ENCODE measurements around the gene PRLR.
"Not testable (repeated sequence)": the region's sequence is repeated elsewhere in the genome, so short reads cannot be mapped to it uniquely, and the experiment has no call there.

PRLR gene

DNA sequence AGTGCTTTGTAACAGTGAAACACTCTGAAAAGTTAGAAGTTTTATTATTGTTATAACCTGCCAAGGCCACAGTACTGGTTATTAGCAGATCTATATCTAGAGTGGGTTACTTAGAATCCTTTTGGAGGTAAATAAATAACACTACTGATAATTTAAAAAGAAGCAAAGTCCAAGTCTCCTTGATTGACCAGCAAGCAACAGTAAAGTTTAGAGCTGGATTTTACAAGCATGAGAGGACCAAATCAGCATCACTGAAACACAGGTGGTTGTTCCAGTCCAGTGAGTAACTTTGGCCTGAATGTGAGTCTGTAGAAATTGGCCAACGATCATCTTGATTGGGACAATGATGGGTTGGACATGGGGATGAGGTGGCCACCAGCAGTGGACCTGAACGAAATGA, 105.4 kb downstream of the PRLR start:
- no peak overlapping the region for H3K9ac ChIP-seq (ENCODE audit: low read depth, low read length)
- no peaks in the 10 kb centered on the region for H3K9me3 ChIP-seq (ENCODE audit: control insufficient read depth, insufficient read depth, low read length)
- no peaks in the 10 kb centered on the region for H3K4me1 ChIP-seq (ENCODE audit: insufficient read depth, low read length)
- no peaks in the 10 kb centered on the region for H3K36me3 ChIP-seq (ENCODE audit: insufficient read depth, low read length)

DNA sequence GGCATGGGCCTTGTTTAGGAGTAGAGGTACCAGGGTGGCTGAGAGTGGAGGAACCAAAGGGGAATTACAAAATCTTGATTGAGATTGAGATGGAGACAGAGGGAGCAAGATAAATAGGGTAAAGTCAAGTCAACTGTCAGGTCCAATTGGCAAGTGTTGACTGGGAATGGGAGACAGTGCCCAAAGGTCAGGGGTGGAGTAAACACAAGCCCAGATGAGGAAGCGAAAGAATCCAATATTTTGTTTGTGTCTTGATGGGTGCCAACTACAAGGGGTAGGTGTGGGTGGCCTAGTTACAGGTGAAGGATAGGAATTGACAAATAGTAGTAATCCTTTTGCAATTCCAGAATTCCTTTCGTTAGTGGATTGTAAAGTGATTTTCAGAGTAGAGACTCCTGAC, 107.5 kb downstream of the PRLR start:
- Histone ChIP-seq H3K36me3 (ENCODE audit: insufficient read depth, low read length) (no peaks in the 10 kb centered on the region), H3K9ac (ENCODE audit: low read depth, low read length) (no peak overlapping the region), H3K9me3 (ENCODE audit: control insufficient read depth, insufficient read depth, low read length) (no peaks in the 10 kb centered on the region), H3K4me1 (ENCODE audit: insufficient read depth, low read length) (no peaks in the 10 kb centered on the region)

DNA sequence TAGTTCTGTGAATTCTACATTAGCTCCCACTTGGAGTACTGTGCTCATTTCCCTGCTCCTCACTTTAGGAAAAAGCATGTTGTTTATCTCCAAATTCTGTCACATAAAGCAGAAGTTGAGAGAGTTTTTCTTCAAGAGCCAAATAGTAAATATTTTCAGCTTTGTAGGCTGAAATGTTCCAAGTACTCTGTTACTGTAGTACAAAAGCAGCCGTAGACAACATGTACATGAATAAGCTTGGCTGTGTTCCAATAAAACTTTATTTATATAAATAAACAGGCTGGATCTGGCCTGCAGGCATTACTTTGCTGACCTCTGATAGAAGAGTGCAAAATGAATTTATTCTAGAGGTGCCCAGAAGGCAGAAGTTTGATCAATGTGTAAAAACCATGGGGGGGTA, 109.6 kb downstream of the PRLR start:
- Histone ChIP-seq H3K4me1 (ENCODE audit: insufficient read depth, low read length) (no peaks in the 10 kb centered on the region), H3K36me3 (ENCODE audit: insufficient read depth, low read length) (no peaks in the 10 kb centered on the region), H3K9me3 (ENCODE audit: control insufficient read depth, insufficient read depth, low read length) (no peaks in the 10 kb centered on the region), H3K9ac (ENCODE audit: low read depth, low read length) (no peak overlapping the region)

DNA sequence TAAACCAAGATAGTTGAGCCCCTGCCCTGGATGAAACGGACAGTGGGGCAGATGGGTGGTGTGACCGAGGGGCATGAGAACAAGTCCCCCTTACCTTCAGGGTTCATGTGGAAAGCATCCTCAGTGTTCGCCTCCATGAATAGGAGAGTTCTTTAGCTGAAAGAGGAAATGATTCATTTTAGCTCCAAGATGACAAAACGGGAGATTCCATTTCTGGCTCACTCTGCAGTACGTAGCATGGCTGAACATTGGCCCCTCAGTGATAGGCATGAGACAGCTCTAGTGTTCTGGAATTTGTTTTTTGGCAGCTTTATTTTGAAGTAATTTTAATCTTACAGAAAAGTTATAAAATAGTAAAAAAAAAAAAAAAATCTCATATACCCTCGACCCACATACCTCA, 112.3 kb downstream of the PRLR start:
- no peaks in the 10 kb centered on the region for H3K4me1 ChIP-seq (ENCODE audit: insufficient read depth, low read length)
- H3K9me3 ChIP-seq (ENCODE audit: control insufficient read depth, insufficient read depth, low read length) = no peaks in the 10 kb centered on the region
- no peak overlapping the region for H3K9ac ChIP-seq (ENCODE audit: low read depth, low read length)
- H3K36me3 ChIP-seq (ENCODE audit: insufficient read depth, low read length) = no peaks in the 10 kb centered on the region

DNA sequence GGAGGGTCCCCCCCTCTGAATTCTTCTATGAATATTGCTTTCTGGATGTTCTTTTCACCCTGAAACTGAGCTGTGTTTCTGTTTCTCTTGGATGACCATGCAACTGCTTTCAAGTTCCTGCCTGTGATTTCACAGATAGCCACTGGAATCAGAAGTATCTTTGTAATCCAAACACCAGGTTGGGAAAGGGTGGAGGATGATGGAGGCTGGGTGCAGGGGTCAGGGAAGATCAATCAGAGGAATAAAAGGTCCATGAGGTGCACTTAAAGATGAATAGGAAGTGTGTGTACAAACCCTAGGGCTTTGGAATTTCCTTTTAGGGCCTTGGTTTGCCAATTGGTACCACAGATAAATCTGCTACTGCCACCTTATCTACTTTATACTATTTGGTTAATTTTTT, 114.4 kb downstream of the PRLR start:
- no peaks in the 10 kb centered on the region for H3K36me3 ChIP-seq (ENCODE audit: insufficient read depth, low read length)
- H3K4me1 ChIP-seq (ENCODE audit: insufficient read depth, low read length) = peaks cover 6% of the 10 kb centered on the region; the same call in 1 of the 2 replicates

DNA sequence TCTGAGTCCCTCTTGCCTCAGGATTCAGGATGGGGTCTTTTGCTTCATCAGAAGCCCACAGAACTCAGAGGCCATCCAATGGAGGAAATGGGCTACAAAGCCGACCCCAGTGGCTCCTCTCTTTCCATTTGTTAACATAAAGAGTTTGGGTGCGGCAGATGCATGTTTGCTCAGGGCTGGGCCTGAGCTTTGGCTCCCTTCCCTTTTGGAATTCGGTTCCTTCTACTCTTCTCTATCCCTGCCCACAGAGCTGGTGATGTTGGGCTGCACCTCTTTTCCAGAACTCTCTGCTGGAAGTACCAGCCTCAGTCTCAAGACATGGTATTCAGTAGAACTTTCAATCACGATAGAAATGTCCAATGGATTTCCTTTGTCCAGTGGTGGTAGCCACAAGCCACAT, 115.6 kb downstream of the PRLR start:
- Histone ChIP-seq H3K9me3 (ENCODE audit: control insufficient read depth, insufficient read depth, low read length) (no peaks in the 10 kb centered on the region), H3K4me1 (ENCODE audit: insufficient read depth, low read length) (peaks cover 6% of the 10 kb centered on the region; the same call in 1 of the 2 replicates), H3K9ac (ENCODE audit: low read depth, low read length) (no peak overlapping the region), H3K36me3 (ENCODE audit: insufficient read depth, low read length) (no peaks in the 10 kb centered on the region)

More for the DNA sequence above, 114.4 kb downstream of the PRLR start:
- no peaks in the 10 kb centered on the region for H3K9me3 ChIP-seq (ENCODE audit: control insufficient read depth, insufficient read depth, low read length)
- H3K9ac ChIP-seq (ENCODE audit: low read depth, low read length) = no peak overlapping the region

DNA sequence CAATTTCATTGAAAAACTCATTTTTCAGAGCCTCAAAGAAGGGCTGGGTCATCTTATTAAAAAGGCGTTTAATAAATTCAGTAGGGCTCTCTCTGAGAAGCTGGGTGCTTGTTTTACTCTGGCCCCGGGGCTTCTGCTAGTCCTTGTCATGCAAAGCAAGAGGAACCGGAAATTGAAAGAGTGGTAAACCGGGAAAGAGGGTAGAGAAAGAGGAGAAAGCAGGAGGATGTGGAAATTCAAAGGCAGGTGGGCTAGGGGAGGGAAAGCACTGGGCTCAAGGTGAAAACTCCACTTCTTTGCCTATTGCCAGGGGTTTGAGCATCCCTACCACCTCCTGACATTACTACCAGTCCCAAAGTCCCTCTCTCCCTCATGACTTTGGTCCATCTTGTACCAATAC, 118.0 kb downstream of the PRLR start:
- Histone ChIP-seq H3K9me3 (ENCODE audit: control insufficient read depth, insufficient read depth, low read length) (no peaks in the 10 kb centered on the region), H3K4me1 (ENCODE audit: insufficient read depth, low read length) (peaks cover 6% of the 10 kb centered on the region; the same call in 1 of the 2 replicates), H3K36me3 (ENCODE audit: insufficient read depth, low read length) (no peaks in the 10 kb centered on the region), H3K9ac (ENCODE audit: low read depth, low read length) (no peak overlapping the region)

DNA sequence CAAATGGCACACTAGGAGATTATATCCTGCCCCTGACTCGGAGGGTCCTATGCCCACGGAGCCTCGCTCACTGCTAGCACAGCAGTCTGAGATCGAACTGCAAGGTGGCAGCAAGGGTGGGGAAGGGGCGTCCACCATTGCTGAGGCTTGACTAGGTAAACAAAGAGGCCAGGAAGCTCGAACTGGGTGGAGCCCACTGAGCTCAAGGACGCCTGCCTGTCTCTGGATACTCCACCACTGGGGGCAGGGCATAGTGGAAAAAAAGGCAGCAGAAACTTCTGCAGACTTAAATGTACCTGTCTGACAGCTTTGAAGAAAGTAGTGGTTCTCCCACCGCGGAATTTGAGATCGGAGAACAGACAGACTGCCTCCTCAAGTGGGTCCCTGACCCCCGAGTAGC, 125.7 kb downstream of the PRLR start:
- not testable (repeated sequence) for H3K9ac ChIP-seq (ENCODE audit: low read depth, low read length); H3K4me1 ChIP-seq (ENCODE audit: insufficient read depth, low read length); H3K36me3 ChIP-seq (ENCODE audit: insufficient read depth, low read length); H3K9me3 ChIP-seq (ENCODE audit: control insufficient read depth, insufficient read depth, low read length)

DNA sequence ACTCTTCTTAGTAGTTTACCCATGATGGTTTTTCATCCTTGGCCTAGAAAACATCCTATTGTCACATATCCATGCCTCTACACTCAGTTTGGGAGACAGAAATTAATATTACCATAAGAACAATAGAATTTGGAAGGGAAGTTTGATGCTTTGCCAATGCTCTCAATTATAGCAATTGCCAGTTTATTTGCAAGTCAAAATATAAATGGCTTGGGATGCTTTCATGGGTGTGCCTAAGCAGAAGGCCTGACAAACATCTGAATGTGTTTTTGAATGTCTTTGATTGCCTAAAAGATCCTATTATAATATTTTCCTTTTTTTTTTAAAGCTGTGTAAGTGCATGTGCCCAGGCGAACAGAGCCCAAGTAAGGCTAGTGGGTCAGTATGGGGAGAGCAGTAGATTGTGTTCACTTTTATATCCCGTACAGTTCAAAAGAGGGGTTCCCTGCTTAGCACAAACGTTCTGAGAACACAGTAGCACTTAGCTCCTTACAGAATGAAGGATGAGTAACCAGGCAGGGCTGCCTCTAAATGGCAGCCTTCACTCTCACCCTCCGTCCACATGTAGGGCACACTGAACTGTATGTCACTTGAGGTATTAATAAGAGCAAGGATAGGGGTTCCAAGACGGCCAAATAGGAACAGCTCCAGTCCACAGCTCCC, 126.5 kb downstream of the PRLR start:
- no peaks in the 10 kb centered on the region for H3K4me1 ChIP-seq (ENCODE audit: insufficient read depth, low read length)
- no peaks in the 10 kb centered on the region for H3K9me3 ChIP-seq (ENCODE audit: control insufficient read depth, insufficient read depth, low read length)
- no peak overlapping the region for H3K9ac ChIP-seq (ENCODE audit: low read depth, low read length)
- no peaks in the 10 kb centered on the region for H3K36me3 ChIP-seq (ENCODE audit: insufficient read depth, low read length)

DNA sequence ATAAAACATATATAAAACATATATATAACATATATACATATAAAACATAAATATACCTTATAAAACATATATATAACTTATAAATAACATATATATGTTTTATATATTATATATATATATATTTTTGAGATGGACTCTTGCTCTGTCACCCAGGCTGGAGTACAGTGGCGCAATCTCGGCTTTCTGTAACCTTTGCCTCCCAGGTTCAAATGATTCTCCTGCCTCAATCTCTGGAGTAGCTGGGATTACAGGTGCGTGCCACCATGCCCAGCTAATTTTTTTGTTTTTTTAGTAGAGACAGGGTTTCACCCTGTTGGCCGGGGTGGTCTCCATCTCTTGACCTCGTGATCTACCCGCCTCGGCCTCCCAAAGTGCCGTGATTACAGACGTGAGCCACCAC, 128.6 kb downstream of the PRLR start:
- not testable (repeated sequence) for H3K9me3 ChIP-seq (ENCODE audit: control insufficient read depth, insufficient read depth, low read length); H3K36me3 ChIP-seq (ENCODE audit: insufficient read depth, low read length); H3K9ac ChIP-seq (ENCODE audit: low read depth, low read length); H3K4me1 ChIP-seq (ENCODE audit: insufficient read depth, low read length)

DNA sequence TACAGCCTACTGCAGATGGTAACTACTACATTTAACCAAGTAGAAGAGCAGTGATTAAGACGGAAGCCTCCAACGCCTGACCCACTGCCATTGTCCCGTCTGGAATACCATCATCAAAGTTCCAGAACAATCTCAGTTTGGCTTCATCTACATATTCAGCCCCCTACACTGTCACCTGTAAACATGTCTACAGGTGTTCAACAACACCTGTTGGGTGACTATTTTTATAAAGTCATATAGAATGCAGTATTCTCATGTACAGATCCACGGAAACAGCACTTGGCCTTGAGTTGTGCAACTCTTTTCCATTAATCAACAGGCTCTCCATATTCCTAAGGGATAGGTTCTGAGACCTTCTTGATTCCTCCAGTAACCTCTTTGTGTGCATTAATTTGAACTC, 129.3 kb downstream of the PRLR start:
- no peaks in the 10 kb centered on the region for H3K36me3 ChIP-seq (ENCODE audit: insufficient read depth, low read length)
- no peaks in the 10 kb centered on the region for H3K9me3 ChIP-seq (ENCODE audit: control insufficient read depth, insufficient read depth, low read length)

DNA sequence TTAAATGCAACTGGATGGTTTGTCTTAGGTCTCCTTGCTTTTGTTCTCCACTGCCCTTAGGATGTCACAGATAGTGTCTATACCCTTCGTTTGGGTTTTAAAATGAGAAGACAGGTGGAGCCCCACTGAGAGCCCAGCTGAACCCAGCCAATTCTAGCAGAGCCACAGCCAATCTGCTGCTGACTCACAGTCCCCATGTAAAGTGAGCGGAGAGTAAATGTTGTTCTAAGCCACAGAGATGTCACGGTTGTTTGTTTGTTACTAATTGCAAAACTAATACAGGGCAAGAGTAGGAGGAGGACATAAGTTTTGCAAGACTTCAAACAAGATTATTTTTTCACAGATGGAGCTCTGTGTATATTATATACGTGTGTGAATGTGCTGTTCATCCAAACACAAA, 132.1 kb downstream of the PRLR start:
- Histone ChIP-seq H3K9me3 (ENCODE audit: control insufficient read depth, insufficient read depth, low read length) (no peaks in the 10 kb centered on the region), H3K4me1 (ENCODE audit: insufficient read depth, low read length) (no peaks in the 10 kb centered on the region), H3K9ac (ENCODE audit: low read depth, low read length) (no peak overlapping the region), H3K36me3 (ENCODE audit: insufficient read depth, low read length) (no peaks in the 10 kb centered on the region)

More for the DNA sequence above, 129.3 kb downstream of the PRLR start:
- H3K9ac ChIP-seq (ENCODE audit: low read depth, low read length) = no peak overlapping the region
- no peaks in the 10 kb centered on the region for H3K4me1 ChIP-seq (ENCODE audit: insufficient read depth, low read length)

DNA sequence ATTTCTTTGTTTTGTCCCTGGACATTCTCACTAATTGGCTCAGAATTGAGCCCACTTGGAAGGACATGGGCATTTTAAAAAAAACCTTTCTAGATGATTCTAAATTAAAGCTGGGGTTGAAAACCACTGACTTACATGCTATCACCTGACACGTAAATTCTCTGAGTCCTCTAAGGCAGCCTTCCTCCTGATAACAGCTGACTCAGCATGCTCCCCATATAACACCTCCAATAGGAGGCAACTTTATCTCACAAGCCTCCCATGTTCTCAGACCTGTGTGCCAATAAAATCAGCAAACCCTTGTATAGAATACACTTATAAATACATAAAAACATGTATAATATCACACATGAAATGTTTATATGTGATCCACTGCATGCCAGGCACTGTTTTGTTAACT, 133.4 kb downstream of the PRLR start:
- H3K9me3 ChIP-seq (ENCODE audit: control insufficient read depth, insufficient read depth, low read length) = no peaks in the 10 kb centered on the region
- no peaks in the 10 kb centered on the region for H3K4me1 ChIP-seq (ENCODE audit: insufficient read depth, low read length)
- no peak overlapping the region for H3K9ac ChIP-seq (ENCODE audit: low read depth, low read length)
- no peaks in the 10 kb centered on the region for H3K36me3 ChIP-seq (ENCODE audit: insufficient read depth, low read length)

DNA sequence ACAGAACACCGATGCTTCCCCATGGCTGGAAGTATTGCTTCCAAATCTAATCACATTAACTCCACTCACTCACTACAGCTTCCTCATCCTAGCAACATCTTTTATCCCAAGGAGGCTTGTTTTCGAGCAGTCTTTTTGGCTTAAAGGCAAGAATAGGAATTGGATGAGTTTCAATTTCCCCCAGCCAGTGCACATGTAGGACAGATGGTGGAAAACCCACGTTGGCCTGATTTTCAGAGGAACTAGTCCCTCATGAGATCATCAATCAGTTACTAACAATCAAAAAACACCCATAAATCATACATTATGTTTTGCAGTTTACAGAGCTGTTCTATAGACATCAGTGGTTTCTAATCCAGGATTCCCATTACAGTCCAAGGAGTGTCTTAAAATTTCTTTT, 134.1 kb downstream of the PRLR start:
- Histone ChIP-seq H3K4me1 (ENCODE audit: insufficient read depth, low read length) (no peaks in the 10 kb centered on the region), H3K9me3 (ENCODE audit: control insufficient read depth, insufficient read depth, low read length) (no peaks in the 10 kb centered on the region), H3K36me3 (ENCODE audit: insufficient read depth, low read length) (no peaks in the 10 kb centered on the region), H3K9ac (ENCODE audit: low read depth, low read length) (no peak overlapping the region)

DNA sequence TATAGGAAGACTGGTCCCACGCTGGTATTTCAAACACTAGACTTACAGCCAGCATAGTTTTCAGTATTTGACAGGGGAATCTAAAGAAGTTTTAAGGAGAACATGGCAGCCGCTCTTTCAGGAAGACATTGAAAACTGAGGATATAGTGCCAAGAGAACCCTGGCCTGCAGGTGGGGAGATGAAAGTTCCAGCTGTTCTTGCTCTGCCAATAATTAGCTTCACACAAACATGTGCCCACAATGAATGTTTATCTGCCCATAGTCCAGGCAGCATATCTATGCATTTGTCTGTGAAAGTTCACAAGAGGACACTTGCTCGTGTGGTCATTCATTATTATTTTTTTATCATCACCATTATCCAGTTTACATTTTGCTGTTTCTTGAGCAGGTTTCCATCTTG, 134.9 kb downstream of the PRLR start:
- no peaks in the 10 kb centered on the region for H3K36me3 ChIP-seq (ENCODE audit: insufficient read depth, low read length)
- no peaks in the 10 kb centered on the region for H3K4me1 ChIP-seq (ENCODE audit: insufficient read depth, low read length)
- no peak overlapping the region for H3K9ac ChIP-seq (ENCODE audit: low read depth, low read length)
- no peaks in the 10 kb centered on the region for H3K9me3 ChIP-seq (ENCODE audit: control insufficient read depth, insufficient read depth, low read length)

DNA sequence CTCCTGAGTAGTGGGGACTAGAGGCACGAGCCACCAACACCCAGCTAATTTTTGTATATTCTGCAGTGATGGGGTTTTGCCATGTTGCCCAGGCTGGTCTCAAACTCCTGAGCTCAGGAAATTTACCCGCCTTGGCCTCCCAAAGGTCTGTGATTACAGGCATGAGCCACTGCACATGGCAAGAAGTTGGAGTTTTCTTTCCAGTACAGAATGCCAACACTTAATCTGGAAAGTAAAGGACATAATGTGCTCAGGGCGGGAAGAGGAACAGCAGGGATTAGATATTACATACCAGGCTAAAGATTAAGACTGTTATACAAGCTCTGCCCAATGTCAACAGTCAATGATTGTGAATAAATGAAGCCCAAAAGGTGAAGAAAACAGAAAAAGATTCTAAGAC, 135.3 kb downstream of the PRLR start:
- no peaks in the 10 kb centered on the region for H3K4me1 ChIP-seq (ENCODE audit: insufficient read depth, low read length)
- H3K9me3 ChIP-seq (ENCODE audit: control insufficient read depth, insufficient read depth, low read length) = no peaks in the 10 kb centered on the region
- no peak overlapping the region for H3K9ac ChIP-seq (ENCODE audit: low read depth, low read length)
- no peaks in the 10 kb centered on the region for H3K36me3 ChIP-seq (ENCODE audit: insufficient read depth, low read length)
